ENCODE data around the gene PTPN23.

DNA sequence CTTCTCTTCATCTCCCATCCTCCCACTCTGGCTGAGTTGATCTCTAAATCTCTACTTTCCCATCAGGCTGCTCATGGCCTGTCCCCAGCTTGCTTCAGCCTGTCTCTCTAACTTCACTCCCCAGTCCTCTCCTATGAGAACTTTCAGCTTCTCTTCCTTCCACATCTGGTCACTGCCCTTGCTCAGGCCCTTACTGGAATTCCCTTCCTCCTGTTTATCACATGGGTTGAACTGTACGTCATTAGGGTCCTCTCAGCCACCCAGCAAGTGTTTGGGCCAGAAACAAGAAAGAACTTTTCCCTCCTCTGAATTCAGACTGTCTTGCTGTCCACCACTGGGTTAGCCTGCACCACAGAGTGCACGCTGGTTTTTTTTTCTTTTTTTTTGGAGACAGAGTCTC lies 5.0 kb downstream of the PTPN23 start:
- TF ChIP-seq, protein P1, sequence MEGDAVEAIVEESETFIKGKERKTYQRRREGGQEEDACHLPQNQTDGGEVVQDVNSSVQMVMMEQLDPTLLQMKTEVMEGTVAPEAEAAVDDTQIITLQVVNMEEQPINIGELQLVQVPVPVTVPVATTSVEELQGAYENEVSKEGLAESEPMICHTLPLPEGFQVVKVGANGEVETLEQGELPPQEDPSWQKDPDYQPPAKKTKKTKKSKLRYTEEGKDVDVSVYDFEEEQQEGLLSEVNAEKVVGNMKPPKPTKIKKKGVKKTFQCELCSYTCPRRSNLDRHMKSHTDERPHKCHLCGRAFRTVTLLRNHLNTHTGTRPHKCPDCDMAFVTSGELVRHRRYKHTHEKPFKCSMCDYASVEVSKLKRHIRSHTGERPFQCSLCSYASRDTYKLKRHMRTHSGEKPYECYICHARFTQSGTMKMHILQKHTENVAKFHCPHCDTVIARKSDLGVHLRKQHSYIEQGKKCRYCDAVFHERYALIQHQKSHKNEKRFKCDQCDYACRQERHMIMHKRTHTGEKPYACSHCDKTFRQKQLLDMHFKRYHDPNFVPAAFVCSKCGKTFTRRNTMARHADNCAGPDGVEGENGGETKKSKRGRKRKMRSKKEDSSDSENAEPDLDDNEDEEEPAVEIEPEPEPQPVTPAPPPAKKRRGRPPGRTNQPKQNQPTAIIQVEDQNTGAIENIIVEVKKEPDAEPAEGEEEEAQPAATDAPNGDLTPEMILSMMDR (conservative IDR thresholded peaks at IDR 0.05; ENCODE audit: low read depth in 2 of 2): no peak
- TF ChIP-seq POLR2AphosphoS5 (IDR thresholded peaks at IDR 0.05; ENCODE audit: low read depth) (no peak), EZH2 (IDR thresholded peaks at IDR 0.05; ENCODE audit: low read depth, unreplicated experiment) (no peak), ZNF114 (CRISPR knock-in tag; IDR thresholded peaks at IDR 0.05) (no peak), CREB1 (CRISPR knock-in tag; IDR thresholded peaks at IDR 0.05; ENCODE audit: low read depth) (no peak), EZH2phosphoT487 (IDR thresholded peaks at IDR 0.05; ENCODE audit: unreplicated experiment) (no peak), JUNB (IDR thresholded peaks at IDR 0.05; ENCODE audit: unreplicated experiment) (no peak)
- TF ChIP-seq, protein P2, sequence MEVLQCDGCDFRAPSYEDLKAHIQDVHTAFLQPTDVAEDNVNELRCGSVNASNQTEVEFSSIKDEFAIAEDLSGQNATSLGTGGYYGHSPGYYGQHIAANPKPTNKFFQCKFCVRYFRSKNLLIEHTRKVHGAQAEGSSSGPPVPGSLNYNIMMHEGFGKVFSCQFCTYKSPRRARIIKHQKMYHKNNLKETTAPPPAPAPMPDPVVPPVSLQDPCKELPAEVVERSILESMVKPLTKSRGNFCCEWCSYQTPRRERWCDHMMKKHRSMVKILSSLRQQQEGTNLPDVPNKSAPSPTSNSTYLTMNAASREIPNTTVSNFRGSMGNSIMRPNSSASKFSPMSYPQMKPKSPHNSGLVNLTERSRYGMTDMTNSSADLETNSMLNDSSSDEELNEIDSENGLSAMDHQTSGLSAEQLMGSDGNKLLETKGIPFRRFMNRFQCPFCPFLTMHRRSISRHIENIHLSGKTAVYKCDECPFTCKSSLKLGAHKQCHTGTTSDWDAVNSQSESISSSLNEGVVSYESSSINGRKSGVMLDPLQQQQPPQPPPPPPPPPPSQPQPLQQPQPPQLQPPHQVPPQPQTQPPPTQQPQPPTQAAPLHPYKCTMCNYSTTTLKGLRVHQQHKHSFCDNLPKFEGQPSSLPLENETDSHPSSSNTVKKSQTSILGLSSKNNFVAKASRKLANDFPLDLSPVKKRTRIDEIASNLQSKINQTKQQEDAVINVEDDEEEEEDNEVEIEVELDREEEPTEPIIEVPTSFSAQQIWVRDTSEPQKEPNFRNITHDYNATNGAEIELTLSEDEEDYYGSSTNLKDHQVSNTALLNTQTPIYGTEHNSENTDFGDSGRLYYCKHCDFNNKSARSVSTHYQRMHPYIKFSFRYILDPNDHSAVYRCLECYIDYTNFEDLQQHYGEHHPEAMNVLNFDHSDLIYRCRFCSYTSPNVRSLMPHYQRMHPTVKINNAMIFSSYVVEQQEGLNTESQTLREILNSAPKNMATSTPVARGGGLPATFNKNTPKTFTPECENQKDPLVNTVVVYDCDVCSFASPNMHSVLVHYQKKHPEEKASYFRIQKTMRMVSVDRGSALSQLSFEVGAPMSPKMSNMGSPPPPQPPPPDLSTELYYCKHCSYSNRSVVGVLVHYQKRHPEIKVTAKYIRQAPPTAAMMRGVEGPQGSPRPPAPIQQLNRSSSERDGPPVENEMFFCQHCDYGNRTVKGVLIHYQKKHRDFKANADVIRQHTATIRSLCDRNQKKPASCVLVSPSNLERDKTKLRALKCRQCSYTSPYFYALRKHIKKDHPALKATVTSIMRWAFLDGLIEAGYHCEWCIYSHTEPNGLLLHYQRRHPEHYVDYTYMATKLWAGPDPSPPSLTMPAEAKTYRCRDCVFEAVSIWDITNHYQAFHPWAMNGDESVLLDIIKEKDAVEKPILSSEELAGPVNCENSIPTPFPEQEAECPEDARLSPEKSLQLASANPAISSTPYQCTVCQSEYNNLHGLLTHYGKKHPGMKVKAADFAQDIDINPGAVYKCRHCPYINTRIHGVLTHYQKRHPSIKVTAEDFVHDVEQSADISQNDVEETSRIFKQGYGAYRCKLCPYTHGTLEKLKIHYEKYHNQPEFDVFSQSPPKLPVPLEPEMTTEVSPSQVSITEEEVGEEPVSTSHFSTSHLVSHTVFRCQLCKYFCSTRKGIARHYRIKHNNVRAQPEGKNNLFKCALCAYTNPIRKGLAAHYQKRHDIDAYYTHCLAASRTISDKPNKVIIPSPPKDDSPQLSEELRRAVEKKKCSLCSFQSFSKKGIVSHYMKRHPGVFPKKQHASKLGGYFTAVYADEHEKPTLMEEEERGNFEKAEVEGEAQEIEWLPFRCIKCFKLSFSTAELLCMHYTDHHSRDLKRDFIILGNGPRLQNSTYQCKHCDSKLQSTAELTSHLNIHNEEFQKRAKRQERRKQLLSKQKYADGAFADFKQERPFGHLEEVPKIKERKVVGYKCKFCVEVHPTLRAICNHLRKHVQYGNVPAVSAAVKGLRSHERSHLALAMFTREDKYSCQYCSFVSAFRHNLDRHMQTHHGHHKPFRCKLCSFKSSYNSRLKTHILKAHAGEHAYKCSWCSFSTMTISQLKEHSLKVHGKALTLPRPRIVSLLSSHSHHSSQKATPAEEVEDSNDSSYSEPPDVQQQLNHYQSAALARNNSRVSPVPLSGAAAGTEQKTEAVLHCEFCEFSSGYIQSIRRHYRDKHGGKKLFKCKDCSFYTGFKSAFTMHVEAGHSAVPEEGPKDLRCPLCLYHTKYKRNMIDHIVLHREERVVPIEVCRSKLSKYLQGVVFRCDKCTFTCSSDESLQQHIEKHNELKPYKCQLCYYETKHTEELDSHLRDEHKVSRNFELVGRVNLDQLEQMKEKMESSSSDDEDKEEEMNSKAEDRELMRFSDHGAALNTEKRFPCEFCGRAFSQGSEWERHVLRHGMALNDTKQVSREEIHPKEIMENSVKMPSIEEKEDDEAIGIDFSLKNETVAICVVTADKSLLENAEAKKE (CRISPR knock-in tag; IDR thresholded peaks at IDR 0.05): no peak
- TF ChIP-seq, protein P3, sequence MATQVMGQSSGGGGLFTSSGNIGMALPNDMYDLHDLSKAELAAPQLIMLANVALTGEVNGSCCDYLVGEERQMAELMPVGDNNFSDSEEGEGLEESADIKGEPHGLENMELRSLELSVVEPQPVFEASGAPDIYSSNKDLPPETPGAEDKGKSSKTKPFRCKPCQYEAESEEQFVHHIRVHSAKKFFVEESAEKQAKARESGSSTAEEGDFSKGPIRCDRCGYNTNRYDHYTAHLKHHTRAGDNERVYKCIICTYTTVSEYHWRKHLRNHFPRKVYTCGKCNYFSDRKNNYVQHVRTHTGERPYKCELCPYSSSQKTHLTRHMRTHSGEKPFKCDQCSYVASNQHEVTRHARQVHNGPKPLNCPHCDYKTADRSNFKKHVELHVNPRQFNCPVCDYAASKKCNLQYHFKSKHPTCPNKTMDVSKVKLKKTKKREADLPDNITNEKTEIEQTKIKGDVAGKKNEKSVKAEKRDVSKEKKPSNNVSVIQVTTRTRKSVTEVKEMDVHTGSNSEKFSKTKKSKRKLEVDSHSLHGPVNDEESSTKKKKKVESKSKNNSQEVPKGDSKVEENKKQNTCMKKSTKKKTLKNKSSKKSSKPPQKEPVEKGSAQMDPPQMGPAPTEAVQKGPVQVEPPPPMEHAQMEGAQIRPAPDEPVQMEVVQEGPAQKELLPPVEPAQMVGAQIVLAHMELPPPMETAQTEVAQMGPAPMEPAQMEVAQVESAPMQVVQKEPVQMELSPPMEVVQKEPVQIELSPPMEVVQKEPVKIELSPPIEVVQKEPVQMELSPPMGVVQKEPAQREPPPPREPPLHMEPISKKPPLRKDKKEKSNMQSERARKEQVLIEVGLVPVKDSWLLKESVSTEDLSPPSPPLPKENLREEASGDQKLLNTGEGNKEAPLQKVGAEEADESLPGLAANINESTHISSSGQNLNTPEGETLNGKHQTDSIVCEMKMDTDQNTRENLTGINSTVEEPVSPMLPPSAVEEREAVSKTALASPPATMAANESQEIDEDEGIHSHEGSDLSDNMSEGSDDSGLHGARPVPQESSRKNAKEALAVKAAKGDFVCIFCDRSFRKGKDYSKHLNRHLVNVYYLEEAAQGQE (IDR thresholded peaks at IDR 0.05; ENCODE audit: unreplicated experiment): no peak
- TF ChIP-seq, protein P4, sequence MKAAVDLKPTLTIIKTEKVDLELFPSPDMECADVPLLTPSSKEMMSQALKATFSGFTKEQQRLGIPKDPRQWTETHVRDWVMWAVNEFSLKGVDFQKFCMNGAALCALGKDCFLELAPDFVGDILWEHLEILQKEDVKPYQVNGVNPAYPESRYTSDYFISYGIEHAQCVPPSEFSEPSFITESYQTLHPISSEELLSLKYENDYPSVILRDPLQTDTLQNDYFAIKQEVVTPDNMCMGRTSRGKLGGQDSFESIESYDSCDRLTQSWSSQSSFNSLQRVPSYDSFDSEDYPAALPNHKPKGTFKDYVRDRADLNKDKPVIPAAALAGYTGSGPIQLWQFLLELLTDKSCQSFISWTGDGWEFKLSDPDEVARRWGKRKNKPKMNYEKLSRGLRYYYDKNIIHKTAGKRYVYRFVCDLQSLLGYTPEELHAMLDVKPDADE (IDR thresholded peaks at IDR 0.05): no peak

Measured in GM23338 (cell line).